G401 (cell line): Measurements from ENCODE around the gene COL6A5. TPM values are rescaled to one million over a fixed set of nuclear protein-coding genes. Genes with fewer than 3 reads are reported as not detected.

Source experiments
- DNase-seq: peaks from one replicate; pipeline ENCODE4 v3.0.0-alpha.2; 2015; ENCODE audit warnings: low spot score
- in situ Hi-C: cut with HindIII; loops from 2 replicates; pipeline ENCODE4 v1.10.0; 2016; ENCODE audit warnings: low sequenced_read_pairs, mixed read lengths
- total RNA-seq: library from RNA; depleted of rRNA; stranded (reverse); fragments of >200 nt; shearing (Covaris generic); gene quantifications from 2 replicates; pipeline ENCODE4 v1.2.3, GENCODE V29; 2014

The COL6A5 gene
- total RNA-seq, 1 experiment from 2014 or later, result not detected

GRCh38 chr3:130488769-130489450, 143.4 kb downstream of the COL6A5 start:
- no peak for DNase-seq
- in situ Hi-C loops, result no loop called here

GRCh38 chr3:130490241-130490640, 144.8 kb downstream of the COL6A5 start:
- in situ Hi-C loops, result no loop called here
- no peak for DNase-seq

GRCh38 chr3:130491431-130491830, 146.0 kb downstream of the COL6A5 start:
- DNase-seq, result no peak
- in situ Hi-C loops, result no loop called here

GRCh38 chr3:130504701-130505100, 159.2 kb downstream of the COL6A5 start:
- no peak for DNase-seq
- in situ Hi-C loops, result no loop called here

- in situ Hi-C loops, result no loop called here
- no peak for DNase-seq
Observed at GRCh38 chr3:130506031-130506430, 160.6 kb downstream of the COL6A5 start.

- DNase-seq, result no peak
- in situ Hi-C loops, result no loop called here
Observed at GRCh38 chr3:130507746-130508145, 162.3 kb downstream of the COL6A5 start.

GRCh38 chr3:130509008-130509407, 163.5 kb downstream of the COL6A5 start:
- in situ Hi-C loops, result no loop called here
- no peak for DNase-seq

GRCh38 chr3:130514681-130515080, 169.2 kb downstream of the COL6A5 start:
- in situ Hi-C loops, result no loop called here
- DNase-seq, result no peak

- in situ Hi-C loops, result no loop called here
- no peak for DNase-seq
Observed at GRCh38 chr3:130515755-130516154, 170.3 kb downstream of the COL6A5 start.

- in situ Hi-C loops, result no loop called here
- no peak for DNase-seq
Observed at GRCh38 chr3:130516645-130517512, 171.4 kb downstream of the COL6A5 start, which contains the start of gene COL6A6. Gene COL6A6, plus strand, starts transcription at chr3:130517177. Its CDS starts 43,188 bp downstream, at chr3:130560365.

- no peak for DNase-seq
- in situ Hi-C loops, result no loop called here
Observed at GRCh38 chr3:130517602-130518001, 172.1 kb downstream of the COL6A5 start.

GRCh38 chr3:130519754-130520153, 174.3 kb downstream of the COL6A5 start:
- in situ Hi-C loops, result no loop called here
- no peak for DNase-seq

- in situ Hi-C loops, result no loop called here
- DNase-seq, result no peak
Observed at GRCh38 chr3:130522399-130522798, 176.9 kb downstream of the COL6A5 start.

GRCh38 chr3:130527426-130527825, 182.0 kb downstream of the COL6A5 start:
- in situ Hi-C loops, result no loop called here
- DNase-seq, result no peak

GRCh38 chr3:130528120-130528519, 182.6 kb downstream of the COL6A5 start:
- no peak for DNase-seq
- in situ Hi-C loops, result no loop called here

- in situ Hi-C loops, result no loop called here
- DNase-seq, result no peak
Observed at GRCh38 chr3:130529486-130530215, 184.2 kb downstream of the COL6A5 start.

GRCh38 chr3:130533247-130533646, 187.8 kb downstream of the COL6A5 start:
- in situ Hi-C loops, result no loop called here
- no peak for DNase-seq
